Measurements from ENCODE around the gene MYL1. TPM values are rescaled to one million over a fixed set of nuclear protein-coding genes. Genes with fewer than 3 reads are reported as not detected.

The MYL1 gene
- total RNA-seq, 1 experiment from 2014 or later = not detected

DNA sequence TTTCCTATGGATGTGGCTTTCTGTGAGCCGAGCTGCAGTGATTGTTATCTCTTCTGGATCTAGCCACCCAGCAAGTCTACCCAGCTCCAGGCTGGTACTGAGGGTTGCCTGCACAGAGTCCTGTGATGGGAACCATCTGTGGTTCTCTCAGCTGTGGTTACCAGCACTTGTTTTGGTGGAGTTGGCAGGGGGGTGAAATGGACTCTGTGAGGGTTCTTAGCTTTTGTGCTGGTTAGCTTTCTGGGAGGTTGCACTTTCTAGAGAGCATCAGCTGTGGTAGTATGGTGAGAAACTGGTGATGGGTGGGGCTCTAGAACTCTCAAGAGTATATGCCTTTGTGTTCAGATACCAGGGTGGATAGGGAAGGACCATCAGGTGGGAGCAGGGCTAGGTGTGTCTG lies 45.4 kb upstream of the MYL1 start:
- ChIA-PET CTCF (no interaction called here), POLR2A (no interaction called here)
- intact Hi-C loops (cut with micrococcal nuclease; ENCODE audit: unreplicated experiment) = no loop called here
- no peaks in the 10 kb centered on the region for H3K4me1 ChIP-seq
- H3K4me3 ChIP-seq (ENCODE audit: low read depth, low read length) = no peak overlapping the region
- H3K4me3 Mint-ChIP-seq (ENCODE audit: unreplicated experiment) = no peak overlapping the region
- no peaks in the 10 kb centered on the region for H3K36me3 ChIP-seq (ENCODE audit: control insufficient read depth, insufficient read depth, low read length)
- H3K4me1 Mint-ChIP-seq (ENCODE audit: low read depth, unreplicated experiment) = no peaks in the 10 kb centered on the region
- no peaks in the 10 kb centered on the region for H3K27me3 ChIP-seq (replicated peaks; ENCODE audit: control insufficient read depth, insufficient read depth, low read length)
- no peaks in the 10 kb centered on the region for H3K9me3 Mint-ChIP-seq (ENCODE audit: unreplicated experiment)
- no TSS peak for BruUV-seq (replicated peaks)
- DNase-seq = no peak
- TF ChIP-seq, protein P1, sequence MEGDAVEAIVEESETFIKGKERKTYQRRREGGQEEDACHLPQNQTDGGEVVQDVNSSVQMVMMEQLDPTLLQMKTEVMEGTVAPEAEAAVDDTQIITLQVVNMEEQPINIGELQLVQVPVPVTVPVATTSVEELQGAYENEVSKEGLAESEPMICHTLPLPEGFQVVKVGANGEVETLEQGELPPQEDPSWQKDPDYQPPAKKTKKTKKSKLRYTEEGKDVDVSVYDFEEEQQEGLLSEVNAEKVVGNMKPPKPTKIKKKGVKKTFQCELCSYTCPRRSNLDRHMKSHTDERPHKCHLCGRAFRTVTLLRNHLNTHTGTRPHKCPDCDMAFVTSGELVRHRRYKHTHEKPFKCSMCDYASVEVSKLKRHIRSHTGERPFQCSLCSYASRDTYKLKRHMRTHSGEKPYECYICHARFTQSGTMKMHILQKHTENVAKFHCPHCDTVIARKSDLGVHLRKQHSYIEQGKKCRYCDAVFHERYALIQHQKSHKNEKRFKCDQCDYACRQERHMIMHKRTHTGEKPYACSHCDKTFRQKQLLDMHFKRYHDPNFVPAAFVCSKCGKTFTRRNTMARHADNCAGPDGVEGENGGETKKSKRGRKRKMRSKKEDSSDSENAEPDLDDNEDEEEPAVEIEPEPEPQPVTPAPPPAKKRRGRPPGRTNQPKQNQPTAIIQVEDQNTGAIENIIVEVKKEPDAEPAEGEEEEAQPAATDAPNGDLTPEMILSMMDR (IDR thresholded peaks at IDR 0.05; ENCODE audit: insufficient read depth in 1 of 2, low read depth in 1 of 2, low read length in 1 of 2, severe bottlenecking in 1 of 2, unreplicated experiment in 1 of 2) = no peak
- H3K36me3 Mint-ChIP-seq (ENCODE audit: insufficient read depth, unreplicated experiment) = no peaks in the 10 kb centered on the region
- H3K9me3 ChIP-seq = no peaks in the 10 kb centered on the region
- no peak overlapping the region for H3K27ac Mint-ChIP-seq (ENCODE audit: unreplicated experiment)
- H3K27me3 Mint-ChIP-seq (ENCODE audit: insufficient read depth, unreplicated experiment) = peaks cover 1% of the 10 kb centered on the region

DNA sequence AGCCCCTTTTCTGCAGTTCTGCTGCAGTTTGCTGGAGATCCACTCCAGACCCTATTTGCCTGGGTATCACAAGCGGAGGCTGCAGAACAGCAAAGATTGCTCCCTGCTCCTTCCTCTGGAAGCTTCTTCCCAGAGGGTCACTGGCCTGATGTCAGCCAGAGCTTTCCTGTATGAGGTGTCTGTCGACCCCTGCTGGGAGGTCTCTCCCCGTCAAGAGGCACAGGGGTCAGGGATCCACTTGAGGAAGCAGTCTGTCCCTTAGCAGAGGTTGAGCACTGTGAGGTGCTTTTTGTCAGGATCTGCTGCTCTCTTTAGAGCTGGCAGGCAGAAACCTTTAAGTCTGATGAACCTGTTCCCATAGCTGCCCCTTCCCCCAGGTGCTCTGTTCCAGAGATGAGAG lies 42.0 kb upstream of the MYL1 start:
- no peaks in the 10 kb centered on the region for H3K36me3 ChIP-seq (ENCODE audit: control insufficient read depth, insufficient read depth, low read length)
- DNase-seq = peak in 1 of 2 experiments; percentile 5
- intact Hi-C loops (cut with micrococcal nuclease; ENCODE audit: unreplicated experiment) = no loop called here
- ChIA-PET CTCF (interaction anchor here (0.5 kb wide), 1 partner anchor 227 kb away, joined by 4 read pairs; no protein-coding TSS in a partner anchor), POLR2A (no interaction called here)
- peaks cover under 1% of the 10 kb centered on the region for H3K27me3 Mint-ChIP-seq (ENCODE audit: insufficient read depth, unreplicated experiment)
- H3K36me3 Mint-ChIP-seq (ENCODE audit: insufficient read depth, unreplicated experiment) = no peaks in the 10 kb centered on the region
- no peak overlapping the region for H3K27ac Mint-ChIP-seq (ENCODE audit: unreplicated experiment)
- BruUV-seq (replicated peaks) = no TSS peak
- TF ChIP-seq, protein P1 (IDR thresholded peaks at IDR 0.05; ENCODE audit: insufficient read depth in 1 of 2, low read depth in 1 of 2, low read length in 1 of 2, severe bottlenecking in 1 of 2, unreplicated experiment in 1 of 2) = no peak
- H3K4me1 ChIP-seq = no peaks in the 10 kb centered on the region
- H3K4me3 Mint-ChIP-seq (ENCODE audit: unreplicated experiment) = no peak overlapping the region
- H3K27me3 ChIP-seq (replicated peaks; ENCODE audit: control insufficient read depth, insufficient read depth, low read length) = no peaks in the 10 kb centered on the region
- H3K4me1 Mint-ChIP-seq (ENCODE audit: low read depth, unreplicated experiment) = no peaks in the 10 kb centered on the region
- H3K4me3 ChIP-seq (ENCODE audit: low read depth, low read length) = no peak overlapping the region
- H3K9me3 Mint-ChIP-seq (ENCODE audit: unreplicated experiment) = no peaks in the 10 kb centered on the region
- no peaks in the 10 kb centered on the region for H3K9me3 ChIP-seq

DNA sequence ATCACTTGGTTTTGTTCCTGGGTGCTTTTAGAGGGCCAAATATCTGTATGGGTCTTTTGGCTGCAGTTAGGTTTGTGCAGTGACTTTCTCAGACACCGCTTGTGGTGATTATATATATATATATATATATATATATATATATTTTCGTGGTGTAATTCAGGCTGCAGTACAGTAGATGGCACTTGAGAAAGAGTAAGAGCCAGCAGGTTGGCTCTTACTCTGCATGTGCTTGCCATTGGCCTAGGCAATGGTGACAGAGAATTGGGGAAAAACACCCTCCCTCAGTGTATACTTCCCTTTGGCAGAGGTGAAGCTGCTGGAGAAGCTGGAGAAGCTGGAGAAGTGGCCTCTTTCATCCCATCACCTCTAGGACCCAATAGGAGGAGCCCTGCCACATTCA lies 22.2 kb upstream of the MYL1 start:
- TF ChIP-seq, protein P1 (IDR thresholded peaks at IDR 0.05; ENCODE audit: insufficient read depth in 1 of 2, low read depth in 1 of 2, low read length in 1 of 2, severe bottlenecking in 1 of 2, unreplicated experiment in 1 of 2) = no peak
- intact Hi-C loops (cut with micrococcal nuclease; ENCODE audit: unreplicated experiment) = no loop called here
- DNase-seq = no peak
- BruUV-seq (replicated peaks) = no TSS peak
- no peaks in the 10 kb centered on the region for H3K4me1 Mint-ChIP-seq (ENCODE audit: low read depth, unreplicated experiment)
- Histone ChIP-seq H3K4me1 (no peaks in the 10 kb centered on the region), H3K4me3 (ENCODE audit: low read depth, low read length) (no peak overlapping the region), H3K36me3 (ENCODE audit: control insufficient read depth, insufficient read depth, low read length) (no peaks in the 10 kb centered on the region), H3K27me3 (replicated peaks; ENCODE audit: control insufficient read depth, insufficient read depth, low read length) (no peaks in the 10 kb centered on the region), H3K9me3 (no peaks in the 10 kb centered on the region)
- peaks cover 4% of the 10 kb centered on the region for H3K27me3 Mint-ChIP-seq (ENCODE audit: insufficient read depth, unreplicated experiment)
- POLR2A ChIA-PET = no interaction called here
- no peak overlapping the region for H3K27ac Mint-ChIP-seq (ENCODE audit: unreplicated experiment)
- H3K36me3 Mint-ChIP-seq (ENCODE audit: insufficient read depth, unreplicated experiment) = no peaks in the 10 kb centered on the region
- H3K4me3 Mint-ChIP-seq (ENCODE audit: unreplicated experiment) = no peak overlapping the region
- CTCF ChIA-PET = no interaction called here
- peaks cover 16% of the 10 kb centered on the region for H3K9me3 Mint-ChIP-seq (ENCODE audit: unreplicated experiment)

All from Caco-2 (cell line).